ENCODE measurements around the gene KRTAP21-2. TPM values are rescaled to one million over a fixed set of nuclear protein-coding genes. Genes with fewer than 3 reads are reported as not detected.

Gene KRTAP21-2
- polyA plus RNA-seq, 2 donors, result not detected

DNA sequence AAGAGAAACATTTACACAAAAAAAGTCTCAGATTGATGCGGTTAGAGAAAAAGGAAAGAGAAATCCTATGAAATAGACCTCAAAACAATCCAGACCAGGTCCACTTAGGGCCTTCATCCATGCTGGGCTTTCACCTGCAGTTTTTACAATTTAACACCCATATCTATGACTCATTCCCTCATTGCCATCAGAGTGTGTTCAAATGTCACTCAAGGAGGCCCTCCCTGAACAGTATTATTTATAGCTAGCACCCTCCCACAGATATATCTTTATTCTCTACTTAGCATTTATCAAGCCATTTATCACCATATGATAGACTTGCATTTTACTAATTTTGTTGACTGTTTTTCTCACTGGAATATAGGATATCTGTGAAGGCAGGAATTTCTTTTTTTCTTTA lies 27.7 kb downstream of the KRTAP21-2 start:
- Histone ChIP-seq H3K4me3 (ENCODE audit: low read depth in 1 of 2, low read length in 2 of 2) (no peak overlapping the region), H3K9me3 (ENCODE audit: control insufficient read depth in 2 of 2, insufficient read depth in 1 of 2, low read depth in 1 of 2, low read length in 1 of 2) (no peaks in the 10 kb centered on the region), H3K27me3 (ENCODE audit: control insufficient read depth in 1 of 2, insufficient read depth in 2 of 2, low read length in 2 of 2) (no peaks in the 10 kb centered on the region), H3K27ac (ENCODE audit: low read depth in 2 of 2, low read length in 1 of 2) (no peak overlapping the region), H3K36me3 (ENCODE audit: control insufficient read depth in 2 of 2, insufficient read depth in 2 of 2, low read length in 1 of 2) (no peaks in the 10 kb centered on the region), H3K4me1 (ENCODE audit: control insufficient read depth in 2 of 2, insufficient read depth in 2 of 2, low read length in 1 of 2) (no peaks in the 10 kb centered on the region)
- 93 to 94% methylated on average over 1 of the region's 1 CpG for WGBS, 2 donors

DNA sequence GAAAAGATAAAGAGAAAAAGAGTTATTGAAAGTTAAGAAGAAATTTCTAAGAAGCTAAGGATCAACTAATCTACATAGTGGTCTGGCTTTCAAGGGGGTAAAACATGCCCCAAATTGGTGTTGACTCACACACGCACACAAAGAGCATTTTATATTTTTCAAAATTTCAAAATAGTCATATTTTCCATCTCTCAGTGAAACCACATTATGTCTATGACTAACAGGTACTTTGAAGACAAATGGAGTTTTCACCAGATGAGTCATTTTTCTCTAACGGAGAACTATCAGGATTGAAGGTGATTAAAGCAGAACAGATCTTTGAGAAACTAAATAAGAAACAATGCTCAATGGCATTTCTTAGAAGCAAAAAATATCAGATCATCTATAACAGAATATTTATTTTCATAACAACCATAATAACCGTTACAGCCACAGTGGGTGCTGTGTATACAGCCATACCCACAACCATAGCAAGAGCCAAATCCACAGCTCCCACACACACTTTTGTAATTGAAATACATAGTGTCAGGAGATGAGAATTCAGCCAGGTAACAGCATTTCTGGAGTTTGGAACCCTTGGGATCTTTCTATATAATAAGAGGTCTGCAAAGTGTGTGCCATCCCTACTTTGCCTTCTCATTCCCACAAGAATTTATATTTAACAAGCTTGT lies 28.7 kb downstream of the KRTAP21-2 start, which contains the start of gene KRTAP21-3:
Gene KRTAP21-3, minus strand, starts transcription at position 539 of the 671 bp plus-strand sequence. Its CDS starts 18 bp downstream, at position 521.
- Histone ChIP-seq H3K27me3 (ENCODE audit: control insufficient read depth in 1 of 2, insufficient read depth in 2 of 2, low read length in 2 of 2) (no peaks in the 10 kb centered on the region), H3K36me3 (ENCODE audit: control insufficient read depth in 2 of 2, insufficient read depth in 2 of 2, low read length in 1 of 2) (no peaks in the 10 kb centered on the region), H3K9me3 (ENCODE audit: control insufficient read depth in 2 of 2, insufficient read depth in 1 of 2, low read depth in 1 of 2, low read length in 1 of 2) (no peaks in the 10 kb centered on the region), H3K4me1 (ENCODE audit: control insufficient read depth in 2 of 2, insufficient read depth in 2 of 2, low read length in 1 of 2) (no peaks in the 10 kb centered on the region), H3K27ac (ENCODE audit: low read depth in 2 of 2, low read length in 1 of 2) (no peak within 1 kb of the TSS), H3K4me3 (ENCODE audit: low read depth in 1 of 2, low read length in 2 of 2) (no peak within 1 kb of the TSS)
- 49 to 63% methylated on average over 3 of the region's 3 CpGs for WGBS, 2 donors

DNA sequence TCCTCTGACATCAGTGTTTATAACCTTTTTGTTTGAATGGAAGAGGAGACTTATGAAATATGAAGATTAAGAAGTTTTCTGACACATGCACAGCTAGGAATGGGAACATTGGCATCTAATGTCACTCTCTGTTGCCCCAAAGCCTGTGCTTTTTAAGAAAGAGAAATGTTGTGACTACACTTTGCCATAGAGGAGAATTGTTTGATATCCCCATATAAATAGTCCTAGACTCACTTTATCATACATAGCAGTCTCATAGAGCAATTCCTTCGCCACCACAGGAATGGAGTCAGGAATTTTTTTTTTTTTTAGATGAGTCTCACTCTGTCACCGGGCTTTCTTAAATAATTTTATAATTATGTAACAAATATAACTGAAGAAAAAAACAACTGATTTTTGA lies 30.0 kb downstream of the KRTAP21-2 start:
- Histone ChIP-seq H3K36me3 (ENCODE audit: control insufficient read depth in 2 of 2, insufficient read depth in 2 of 2, low read length in 1 of 2) (no peaks in the 10 kb centered on the region), H3K27me3 (ENCODE audit: control insufficient read depth in 1 of 2, insufficient read depth in 2 of 2, low read length in 2 of 2) (no peaks in the 10 kb centered on the region), H3K4me1 (ENCODE audit: control insufficient read depth in 2 of 2, insufficient read depth in 2 of 2, low read length in 1 of 2) (no peaks in the 10 kb centered on the region), H3K4me3 (ENCODE audit: low read depth in 1 of 2, low read length in 2 of 2) (no peak overlapping the region), H3K27ac (ENCODE audit: low read depth in 2 of 2, low read length in 1 of 2) (no peak overlapping the region), H3K9me3 (ENCODE audit: control insufficient read depth in 2 of 2, insufficient read depth in 1 of 2, low read depth in 1 of 2, low read length in 1 of 2) (no peaks in the 10 kb centered on the region)
- WGBS, 2 donors, result 82 to 88% methylated on average over 2 of the region's 2 CpGs

DNA sequence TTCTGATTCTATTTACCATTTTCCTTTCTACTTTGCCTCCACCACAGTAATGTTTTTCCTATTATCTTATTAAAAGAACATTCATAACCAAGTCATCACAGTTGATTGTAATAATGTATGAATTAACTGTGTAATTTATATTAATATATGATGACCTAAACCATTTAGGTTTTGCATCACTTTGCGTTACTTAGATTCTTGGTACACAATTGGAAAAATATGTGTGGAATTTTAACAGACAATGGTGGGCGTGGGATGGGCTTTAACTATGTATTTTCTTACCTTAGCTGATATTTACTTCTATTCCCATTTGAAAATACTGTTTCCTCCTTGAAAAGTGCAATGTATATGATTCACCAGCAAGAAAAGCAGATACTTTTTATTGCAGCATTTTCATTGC lies 32.1 kb downstream of the KRTAP21-2 start:
- no peaks in the 10 kb centered on the region for H3K4me1 ChIP-seq (ENCODE audit: control insufficient read depth in 2 of 2, insufficient read depth in 2 of 2, low read length in 1 of 2)
- H3K27me3 ChIP-seq (ENCODE audit: control insufficient read depth in 1 of 2, insufficient read depth in 2 of 2, low read length in 2 of 2), result no peaks in the 10 kb centered on the region
- H3K27ac ChIP-seq (ENCODE audit: low read depth in 2 of 2, low read length in 1 of 2), result no peak overlapping the region
- H3K9me3 ChIP-seq (ENCODE audit: control insufficient read depth in 2 of 2, insufficient read depth in 1 of 2, low read depth in 1 of 2, low read length in 1 of 2), result no peaks in the 10 kb centered on the region
- H3K4me3 ChIP-seq (ENCODE audit: low read depth in 1 of 2, low read length in 2 of 2), result no peak overlapping the region
- no peaks in the 10 kb centered on the region for H3K36me3 ChIP-seq (ENCODE audit: control insufficient read depth in 2 of 2, insufficient read depth in 2 of 2, low read length in 1 of 2)
- 51 to 70% methylated on average over 2 of the region's 2 CpGs for WGBS, 2 donors

DNA sequence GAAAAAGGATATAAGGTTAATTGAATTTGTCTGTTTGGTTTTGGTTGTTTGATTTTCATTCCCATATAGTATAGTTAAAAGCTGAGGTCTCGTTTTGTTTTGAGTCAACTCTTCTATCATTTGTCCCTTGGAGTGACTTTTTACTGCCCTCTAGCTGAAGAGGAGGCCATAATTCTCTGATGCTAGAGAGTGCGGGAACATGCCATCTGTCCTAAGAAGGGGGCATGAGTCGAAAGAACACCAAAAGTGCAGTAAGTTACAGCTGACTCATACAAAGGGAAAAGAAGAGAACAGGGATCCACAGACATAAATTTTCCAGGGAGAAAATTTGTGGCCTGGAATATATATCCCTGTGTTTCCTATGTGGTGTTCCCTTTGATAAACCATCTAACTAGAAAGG lies 32.6 kb downstream of the KRTAP21-2 start:
- Histone ChIP-seq H3K36me3 (ENCODE audit: control insufficient read depth in 2 of 2, insufficient read depth in 2 of 2, low read length in 1 of 2) (no peaks in the 10 kb centered on the region), H3K4me3 (ENCODE audit: low read depth in 1 of 2, low read length in 2 of 2) (no peak overlapping the region), H3K9me3 (ENCODE audit: control insufficient read depth in 2 of 2, insufficient read depth in 1 of 2, low read depth in 1 of 2, low read length in 1 of 2) (no peaks in the 10 kb centered on the region), H3K4me1 (ENCODE audit: control insufficient read depth in 2 of 2, insufficient read depth in 2 of 2, low read length in 1 of 2) (no peaks in the 10 kb centered on the region), H3K27me3 (ENCODE audit: control insufficient read depth in 1 of 2, insufficient read depth in 2 of 2, low read length in 2 of 2) (no peaks in the 10 kb centered on the region), H3K27ac (ENCODE audit: low read depth in 2 of 2, low read length in 1 of 2) (no peak overlapping the region)
- 55 to 72% methylated on average over 3 of the region's 3 CpGs for WGBS, 2 donors

GRCh38 chr21:30713766-30714165 lies 33.3 kb downstream of the KRTAP21-2 start:
- Histone ChIP-seq H3K36me3 (ENCODE audit: control insufficient read depth in 2 of 2, insufficient read depth in 2 of 2, low read length in 1 of 2) (no peaks in the 10 kb centered on the region), H3K27me3 (ENCODE audit: control insufficient read depth in 1 of 2, insufficient read depth in 2 of 2, low read length in 2 of 2) (no peaks in the 10 kb centered on the region), H3K4me3 (ENCODE audit: low read depth in 1 of 2, low read length in 2 of 2) (no peak overlapping the region), H3K27ac (ENCODE audit: low read depth in 2 of 2, low read length in 1 of 2) (no peak overlapping the region), H3K4me1 (ENCODE audit: control insufficient read depth in 2 of 2, insufficient read depth in 2 of 2, low read length in 1 of 2) (no peaks in the 10 kb centered on the region), H3K9me3 (ENCODE audit: control insufficient read depth in 2 of 2, insufficient read depth in 1 of 2, low read depth in 1 of 2, low read length in 1 of 2) (no peaks in the 10 kb centered on the region)
- WGBS, 2 donors, result 85 to 90% methylated on average over 3 of the region's 3 CpGs

DNA sequence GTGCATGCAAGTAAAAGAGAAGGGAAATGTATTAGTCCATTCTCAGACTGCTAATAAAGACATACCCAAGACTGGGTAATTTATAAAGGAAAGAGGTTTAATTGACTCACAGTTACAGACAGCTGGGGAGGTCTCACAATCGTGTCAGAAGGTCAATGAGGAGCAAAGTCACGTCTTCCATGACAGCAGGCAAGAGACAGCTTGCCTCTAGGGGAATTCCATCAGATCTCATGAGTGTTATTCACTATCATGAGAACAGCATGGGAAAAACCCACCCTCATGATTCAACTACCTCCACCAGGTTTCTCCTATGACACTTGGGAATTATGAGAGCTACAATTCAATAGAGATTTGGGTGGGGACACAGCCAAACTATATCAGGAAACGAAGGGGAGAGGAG lies 36.6 kb downstream of the KRTAP21-2 start:
- Histone ChIP-seq H3K9me3 (ENCODE audit: control insufficient read depth in 2 of 2, insufficient read depth in 1 of 2, low read depth in 1 of 2, low read length in 1 of 2) (no peaks in the 10 kb centered on the region), H3K27me3 (ENCODE audit: control insufficient read depth in 1 of 2, insufficient read depth in 2 of 2, low read length in 2 of 2) (no peaks in the 10 kb centered on the region), H3K27ac (ENCODE audit: low read depth in 2 of 2, low read length in 1 of 2) (no peak overlapping the region), H3K36me3 (ENCODE audit: control insufficient read depth in 2 of 2, insufficient read depth in 2 of 2, low read length in 1 of 2) (no peaks in the 10 kb centered on the region), H3K4me3 (ENCODE audit: low read depth in 1 of 2, low read length in 2 of 2) (no peak overlapping the region), H3K4me1 (ENCODE audit: control insufficient read depth in 2 of 2, insufficient read depth in 2 of 2, low read length in 1 of 2) (no peaks in the 10 kb centered on the region)
- 20% methylated on average over 3 of the region's 3 CpGs for whole genome bisulfite sequencing, 2 donors

DNA sequence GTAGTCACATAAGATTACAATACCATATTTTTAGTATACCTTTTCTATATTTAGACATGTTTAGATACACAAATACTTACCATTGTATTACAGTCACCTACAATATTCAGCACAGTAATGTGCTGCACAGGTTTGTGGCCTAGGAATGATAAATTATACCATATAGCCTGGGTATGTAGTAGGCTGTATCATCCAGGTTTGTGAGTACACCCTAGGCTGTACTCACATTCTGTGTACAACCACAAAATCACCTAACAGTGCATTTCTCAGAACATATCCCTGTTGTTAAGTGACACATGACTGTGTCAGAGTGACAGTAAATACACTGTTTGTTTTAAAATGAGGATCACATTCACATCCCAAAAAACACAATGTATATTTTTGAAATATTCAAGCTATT lies 39.6 kb downstream of the KRTAP21-2 start:
- H3K27me3 ChIP-seq (ENCODE audit: control insufficient read depth in 1 of 2, insufficient read depth in 2 of 2, low read length in 2 of 2), result no peaks in the 10 kb centered on the region
- no peaks in the 10 kb centered on the region for H3K9me3 ChIP-seq (ENCODE audit: control insufficient read depth in 2 of 2, insufficient read depth in 1 of 2, low read depth in 1 of 2, low read length in 1 of 2)
- no peak overlapping the region for H3K27ac ChIP-seq (ENCODE audit: low read depth in 2 of 2, low read length in 1 of 2)
- no peak overlapping the region for H3K4me3 ChIP-seq (ENCODE audit: low read depth in 1 of 2, low read length in 2 of 2)
- no peaks in the 10 kb centered on the region for H3K36me3 ChIP-seq (ENCODE audit: control insufficient read depth in 2 of 2, insufficient read depth in 2 of 2, low read length in 1 of 2)
- no peaks in the 10 kb centered on the region for H3K4me1 ChIP-seq (ENCODE audit: control insufficient read depth in 2 of 2, insufficient read depth in 2 of 2, low read length in 1 of 2)

Other genes with a start within 250 kb of the KRTAP21-2 start
- not detected for gene KRTAP19-5, start 245.1 kb downstream of the KRTAP21-2 start, polyA plus RNA-seq
- not detected for gene KRTAP19-6, start 205.4 kb downstream of the KRTAP21-2 start, polyA plus RNA-seq
- gene KRTAP19-7, start 185.9 kb downstream of the KRTAP21-2 start, polyA plus RNA-seq, result not detected
- gene KRTAP22-2, start 156.9 kb downstream of the KRTAP21-2 start, polyA plus RNA-seq, result not detected
- gene KRTAP6-3, start 154.8 kb downstream of the KRTAP21-2 start, polyA plus RNA-seq, result not detected
- gene KRTAP6-2, start 148.4 kb downstream of the KRTAP21-2 start, polyA plus RNA-seq, result not detected
- gene KRTAP22-1, start 146.2 kb downstream of the KRTAP21-2 start, polyA plus RNA-seq, result not detected
- gene KRTAP6-1, start 133.3 kb downstream of the KRTAP21-2 start, polyA plus RNA-seq, result not detected
- gene KRTAP20-1, start 130.8 kb downstream of the KRTAP21-2 start, polyA plus RNA-seq, result not detected
- not detected for gene KRTAP20-4, start 126.6 kb downstream of the KRTAP21-2 start, polyA plus RNA-seq
- gene KRTAP20-2, start 112.1 kb downstream of the KRTAP21-2 start, polyA plus RNA-seq, result not detected
- not detected for gene KRTAP20-3, start 104.4 kb downstream of the KRTAP21-2 start, polyA plus RNA-seq
- not detected for gene KRTAP21-3, start 28.5 kb downstream of the KRTAP21-2 start, polyA plus RNA-seq
- not detected for gene KRTAP21-1, start 8.2 kb upstream of the KRTAP21-2 start, polyA plus RNA-seq
- gene KRTAP8-1, start 66.0 kb upstream of the KRTAP21-2 start, polyA plus RNA-seq, result not detected
- not detected for gene KRTAP7-1, start 82.5 kb upstream of the KRTAP21-2 start, polyA plus RNA-seq
- gene KRTAP11-1, start 134.3 kb upstream of the KRTAP21-2 start, polyA plus RNA-seq, result not detected

All from esophagus (tissue), 2 donors.